SK-N-SH treated with all-trans-retinoic acid at 6 μM for 48 hours (cell line): ENCODE measurements around the gene SNX13.

Source experiments
- ATAC-seq: fragments of 200-7000 bp; cut with Tn5 transposase; 3 replicates; pipeline ENCODE4 v1.9.1; 2020; ENCODE audit warnings: mild to moderate bottlenecking, moderate library complexity
- ARNTL ChIP-seq: fragments of 450-650 bp; formaldehyde crosslinking; IDR thresholded peaks from 2 replicates; pipeline ENCODE4 v1.5.0; 2020; ENCODE audit warnings: low read depth, mild to moderate bottlenecking, moderate library complexity, borderline replicate concordance
- BACH2 ChIP-seq: fragments of 250-450 bp; sonication (Bioruptor Pico); IDR thresholded peaks from 2 replicates; pipeline ENCODE4 v1.9.0; 2021; ENCODE audit warnings: mild to moderate bottlenecking, borderline replicate concordance
- CSDC2 ChIP-seq: fragments of 250-450 bp; sonication (Bioruptor Pico); IDR thresholded peaks from 2 replicates; pipeline ENCODE4 v1.5.0; 2020; ENCODE audit warnings: mild to moderate bottlenecking, moderate library complexity
- CSRNP3 ChIP-seq: fragments of 250-450 bp; sonication (Bioruptor Pico); IDR thresholded peaks from 2 replicates; pipeline ENCODE4 v1.5.1; 2021; ENCODE audit warnings: mild to moderate bottlenecking, moderate library complexity
- ESRRG ChIP-seq: fragments of 250-450 bp; sonication (Bioruptor Pico); IDR thresholded peaks from 2 replicates; pipeline ENCODE4 v1.6.1; 2021; ENCODE audit warnings: mild to moderate bottlenecking
- GLIS3 ChIP-seq: fragments of 250-450 bp; sonication (Bioruptor Pico); IDR thresholded peaks from 2 replicates; pipeline ENCODE4 v1.5.0; 2020; ENCODE audit warnings: mild to moderate bottlenecking, moderate library complexity
- ISL1 ChIP-seq: fragments of 250-450 bp; sonication (Bioruptor Pico); IDR thresholded peaks from 2 replicates; pipeline ENCODE4 v2.1.2; 2022; ENCODE audit warnings: mild to moderate bottlenecking, moderate library complexity
- OSR1 ChIP-seq: fragments of 250-450 bp; sonication (Bioruptor Pico); IDR thresholded peaks from 2 replicates; pipeline ENCODE4 v1.8.0; 2022; ENCODE audit warnings: moderate library complexity, mild to moderate bottlenecking, inconsistent platforms
- PPARA ChIP-seq: fragments of 250-450 bp; sonication (Bioruptor Pico); IDR thresholded peaks from 2 replicates; pipeline ENCODE4 v1.5.0; 2020; ENCODE audit warnings: mild to moderate bottlenecking, borderline replicate concordance
- RARB ChIP-seq: fragments of 250-450 bp; sonication (Bioruptor Pico); IDR thresholded peaks from 2 replicates; pipeline ENCODE4 v1.8.0; 2021; ENCODE audit warnings: mild to moderate bottlenecking, moderate library complexity
- SNAI2 ChIP-seq: fragments of 250-450 bp; sonication (Bioruptor Pico); IDR thresholded peaks from 2 replicates; pipeline ENCODE4 v1.5.0; 2020; ENCODE audit warnings: mild to moderate bottlenecking, moderate library complexity
- TCF4 ChIP-seq: fragments of 250-450 bp; sonication (Bioruptor Pico); IDR thresholded peaks from 2 replicates; pipeline ENCODE4 v1.8.0; 2021; ENCODE audit warnings: mild to moderate bottlenecking, moderate library complexity, borderline replicate concordance
- TOX ChIP-seq: fragments of 250-450 bp; sonication (Bioruptor Pico); IDR thresholded peaks from 2 replicates; pipeline ENCODE4 v1.8.0; 2021; ENCODE audit warnings: mild to moderate bottlenecking, moderate library complexity, borderline replicate concordance
- ZC3H10 ChIP-seq: fragments of 250-450 bp; sonication (Bioruptor Pico); IDR thresholded peaks from 2 replicates; pipeline ENCODE4 v1.5.1; 2021; ENCODE audit warnings: mild to moderate bottlenecking, moderate library complexity
- ZFP3 ChIP-seq: fragments of 250-450 bp; sonication (Bioruptor Pico); IDR thresholded peaks from 2 replicates; pipeline ENCODE4 v1.5.0; 2020; ENCODE audit warnings: mild to moderate bottlenecking, moderate library complexity
- ZNF565 ChIP-seq: fragments of 450-650 bp; formaldehyde crosslinking; conservative IDR thresholded peaks from 2 replicates; pipeline ENCODE4 v1.5.0; 2020; ENCODE audit warnings: low read depth, mild to moderate bottlenecking, moderate library complexity
- ZNF70 ChIP-seq: fragments of 450-650 bp; formaldehyde crosslinking; IDR thresholded peaks from 2 replicates; pipeline ENCODE4 v1.5.0; 2020; ENCODE audit warnings: mild to moderate bottlenecking, moderate library complexity
- ZNF8 ChIP-seq: fragments of 450-650 bp; formaldehyde crosslinking; IDR thresholded peaks from 2 replicates; pipeline ENCODE4 v1.5.0; 2020; ENCODE audit warnings: mild to moderate bottlenecking, moderate library complexity
- TF ChIP-seq, protein P1 (sequence below): fragments of 250-450 bp; sonication (Bioruptor Pico); IDR thresholded peaks from 2 replicates; pipeline ENCODE4 v1.5.1; 2020; ENCODE audit warnings: low read depth, mild to moderate bottlenecking, moderate library complexity
- TF ChIP-seq, protein P2 (sequence below): fragments of 250-450 bp; sonication (Bioruptor Pico); IDR thresholded peaks from 2 replicates; pipeline ENCODE4 v1.8.0; 2020; ENCODE audit warnings: mild to moderate bottlenecking, moderate library complexity, borderline replicate concordance
- TF ChIP-seq, protein P3 (sequence below): fragments of 250-450 bp; sonication (Bioruptor Pico); IDR thresholded peaks from 2 replicates; pipeline ENCODE4 v1.5.0; 2020; ENCODE audit warnings: mild to moderate bottlenecking, moderate library complexity

SNX13 gene

DNA sequence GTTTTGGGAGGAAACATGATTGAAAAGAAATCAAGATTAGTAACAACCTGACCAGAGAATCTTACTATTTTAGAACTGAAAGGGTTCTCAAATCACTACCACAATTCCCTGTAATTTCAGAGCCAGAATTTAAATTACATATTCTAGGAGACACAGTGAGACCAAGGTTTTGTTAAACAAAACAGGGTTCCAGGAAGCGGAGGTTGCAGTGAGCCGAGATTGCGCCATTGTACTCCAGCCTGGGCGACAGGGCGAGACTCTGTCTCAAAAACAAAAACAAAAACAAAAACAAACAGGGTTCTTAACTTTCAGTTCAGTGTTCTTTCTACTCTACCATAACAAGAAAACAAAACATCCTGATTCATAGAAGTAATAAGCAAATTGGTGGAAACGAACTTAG, 57.6 kb downstream of the SNX13 start (continued):
- TF ChIP-seq CSRNP3: no peak
- no peak for TF ChIP-seq RARB (CRISPR knock-in tag)
- TF ChIP-seq, protein P1, sequence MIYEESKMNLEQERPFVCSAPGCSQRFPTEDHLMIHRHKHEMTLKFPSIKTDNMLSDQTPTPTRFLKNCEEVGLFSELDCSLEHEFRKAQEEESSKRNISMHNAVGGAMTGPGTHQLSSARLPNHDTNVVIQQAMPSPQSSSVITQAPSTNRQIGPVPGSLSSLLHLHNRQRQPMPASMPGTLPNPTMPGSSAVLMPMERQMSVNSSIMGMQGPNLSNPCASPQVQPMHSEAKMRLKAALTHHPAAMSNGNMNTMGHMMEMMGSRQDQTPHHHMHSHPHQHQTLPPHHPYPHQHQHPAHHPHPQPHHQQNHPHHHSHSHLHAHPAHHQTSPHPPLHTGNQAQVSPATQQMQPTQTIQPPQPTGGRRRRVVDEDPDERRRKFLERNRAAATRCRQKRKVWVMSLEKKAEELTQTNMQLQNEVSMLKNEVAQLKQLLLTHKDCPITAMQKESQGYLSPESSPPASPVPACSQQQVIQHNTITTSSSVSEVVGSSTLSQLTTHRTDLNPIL (CRISPR knock-in tag): no peak
- no peak for TF ChIP-seq BACH2 (CRISPR knock-in tag)
- no peak for TF ChIP-seq TCF4 (CRISPR knock-in tag)
- TF ChIP-seq SNAI2 (CRISPR knock-in tag): no peak

GRCh38 chr7:17879075-17879661, 61.1 kb downstream of the SNX13 start:
- no peak for ATAC-seq
- TF ChIP-seq, protein P2, sequence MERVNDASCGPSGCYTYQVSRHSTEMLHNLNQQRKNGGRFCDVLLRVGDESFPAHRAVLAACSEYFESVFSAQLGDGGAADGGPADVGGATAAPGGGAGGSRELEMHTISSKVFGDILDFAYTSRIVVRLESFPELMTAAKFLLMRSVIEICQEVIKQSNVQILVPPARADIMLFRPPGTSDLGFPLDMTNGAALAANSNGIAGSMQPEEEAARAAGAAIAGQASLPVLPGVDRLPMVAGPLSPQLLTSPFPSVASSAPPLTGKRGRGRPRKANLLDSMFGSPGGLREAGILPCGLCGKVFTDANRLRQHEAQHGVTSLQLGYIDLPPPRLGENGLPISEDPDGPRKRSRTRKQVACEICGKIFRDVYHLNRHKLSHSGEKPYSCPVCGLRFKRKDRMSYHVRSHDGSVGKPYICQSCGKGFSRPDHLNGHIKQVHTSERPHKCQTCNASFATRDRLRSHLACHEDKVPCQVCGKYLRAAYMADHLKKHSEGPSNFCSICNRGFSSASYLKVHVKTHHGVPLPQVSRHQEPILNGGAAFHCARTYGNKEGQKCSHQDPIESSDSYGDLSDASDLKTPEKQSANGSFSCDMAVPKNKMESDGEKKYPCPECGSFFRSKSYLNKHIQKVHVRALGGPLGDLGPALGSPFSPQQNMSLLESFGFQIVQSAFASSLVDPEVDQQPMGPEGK (CRISPR knock-in tag): no peak
- TF ChIP-seq BACH2 (CRISPR knock-in tag): no peak
- no peak for TF ChIP-seq TOX
- TF ChIP-seq, protein P1 (CRISPR knock-in tag): no peak
- no peak for TF ChIP-seq RARB (CRISPR knock-in tag)
- TF ChIP-seq ISL1 (CRISPR knock-in tag): no peak
- TF ChIP-seq CSDC2 (CRISPR knock-in tag): no peak
- TF ChIP-seq ZNF8 (CRISPR knock-in tag): no peak
- no peak for TF ChIP-seq ESRRG (CRISPR knock-in tag)
- TF ChIP-seq, protein P3, sequence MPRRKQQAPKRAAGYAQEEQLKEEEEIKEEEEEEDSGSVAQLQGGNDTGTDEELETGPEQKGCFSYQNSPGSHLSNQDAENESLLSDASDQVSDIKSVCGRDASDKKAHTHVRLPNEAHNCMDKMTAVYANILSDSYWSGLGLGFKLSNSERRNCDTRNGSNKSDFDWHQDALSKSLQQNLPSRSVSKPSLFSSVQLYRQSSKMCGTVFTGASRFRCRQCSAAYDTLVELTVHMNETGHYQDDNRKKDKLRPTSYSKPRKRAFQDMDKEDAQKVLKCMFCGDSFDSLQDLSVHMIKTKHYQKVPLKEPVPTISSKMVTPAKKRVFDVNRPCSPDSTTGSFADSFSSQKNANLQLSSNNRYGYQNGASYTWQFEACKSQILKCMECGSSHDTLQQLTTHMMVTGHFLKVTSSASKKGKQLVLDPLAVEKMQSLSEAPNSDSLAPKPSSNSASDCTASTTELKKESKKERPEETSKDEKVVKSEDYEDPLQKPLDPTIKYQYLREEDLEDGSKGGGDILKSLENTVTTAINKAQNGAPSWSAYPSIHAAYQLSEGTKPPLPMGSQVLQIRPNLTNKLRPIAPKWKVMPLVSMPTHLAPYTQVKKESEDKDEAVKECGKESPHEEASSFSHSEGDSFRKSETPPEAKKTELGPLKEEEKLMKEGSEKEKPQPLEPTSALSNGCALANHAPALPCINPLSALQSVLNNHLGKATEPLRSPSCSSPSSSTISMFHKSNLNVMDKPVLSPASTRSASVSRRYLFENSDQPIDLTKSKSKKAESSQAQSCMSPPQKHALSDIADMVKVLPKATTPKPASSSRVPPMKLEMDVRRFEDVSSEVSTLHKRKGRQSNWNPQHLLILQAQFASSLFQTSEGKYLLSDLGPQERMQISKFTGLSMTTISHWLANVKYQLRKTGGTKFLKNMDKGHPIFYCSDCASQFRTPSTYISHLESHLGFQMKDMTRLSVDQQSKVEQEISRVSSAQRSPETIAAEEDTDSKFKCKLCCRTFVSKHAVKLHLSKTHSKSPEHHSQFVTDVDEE (CRISPR knock-in tag): no peak
- no peak for TF ChIP-seq SNAI2 (CRISPR knock-in tag)
- no peak for TF ChIP-seq ZC3H10
- TF ChIP-seq ZNF70 (CRISPR knock-in tag): no peak
- no peak for TF ChIP-seq ARNTL
- no peak for TF ChIP-seq OSR1
- TF ChIP-seq GLIS3 (CRISPR knock-in tag): no peak
- no peak for TF ChIP-seq ZFP3 (CRISPR knock-in tag)
- TF ChIP-seq PPARA (CRISPR knock-in tag): no peak
- TF ChIP-seq TCF4 (CRISPR knock-in tag): no peak
- no peak for TF ChIP-seq ZNF565 (CRISPR knock-in tag)

GRCh38 chr7:17878627-17879026, 61.7 kb downstream of the SNX13 start:
- TF ChIP-seq TOX (no peak), RARB (CRISPR knock-in tag) (no peak), ZFP3 (CRISPR knock-in tag) (no peak), ESRRG (CRISPR knock-in tag) (no peak)
- no peak for ATAC-seq
